GM12875 (cell line): Measurements from ENCODE around the gene PLIN5.

Source experiments
- H3K4me3 ChIP-seq: one replicate; pipeline ENCODE4 v1.5.1; 2011; ENCODE audit warnings: low read depth, low read length, control low read depth
- TF ChIP-seq, protein P1 (sequence below): IDR thresholded peaks from 2 replicates; pipeline ENCODE4 v1.5.1; 2011; ENCODE audit warnings: low read depth, mild to moderate bottlenecking, control low read depth, inconsistent platforms, low read length, moderate library complexity, borderline replicate concordance; ENCODE audit not compliant: insufficient read depth

PLIN5 gene

DNA sequence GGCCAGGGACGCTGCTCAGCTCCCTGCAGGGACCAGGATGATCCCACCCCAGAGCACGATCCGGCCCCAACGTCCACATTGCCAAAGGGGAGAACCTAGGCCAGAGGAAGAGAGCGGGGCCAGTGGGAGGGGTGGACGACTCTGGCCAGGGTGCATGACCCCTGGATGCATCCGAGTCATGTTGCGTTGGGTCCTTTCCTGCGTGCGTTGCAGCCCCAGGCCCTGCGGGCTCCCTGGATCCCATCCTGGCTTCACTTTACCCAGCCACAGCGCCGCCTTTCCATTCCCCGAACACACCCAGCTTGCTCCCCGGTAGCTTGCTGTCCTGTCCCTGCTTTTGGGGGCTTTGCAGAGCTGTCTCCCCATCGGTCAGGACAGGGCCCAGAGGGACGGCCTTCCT is 27.2 kb downstream of the PLIN5 start:
- TF ChIP-seq, protein P1, sequence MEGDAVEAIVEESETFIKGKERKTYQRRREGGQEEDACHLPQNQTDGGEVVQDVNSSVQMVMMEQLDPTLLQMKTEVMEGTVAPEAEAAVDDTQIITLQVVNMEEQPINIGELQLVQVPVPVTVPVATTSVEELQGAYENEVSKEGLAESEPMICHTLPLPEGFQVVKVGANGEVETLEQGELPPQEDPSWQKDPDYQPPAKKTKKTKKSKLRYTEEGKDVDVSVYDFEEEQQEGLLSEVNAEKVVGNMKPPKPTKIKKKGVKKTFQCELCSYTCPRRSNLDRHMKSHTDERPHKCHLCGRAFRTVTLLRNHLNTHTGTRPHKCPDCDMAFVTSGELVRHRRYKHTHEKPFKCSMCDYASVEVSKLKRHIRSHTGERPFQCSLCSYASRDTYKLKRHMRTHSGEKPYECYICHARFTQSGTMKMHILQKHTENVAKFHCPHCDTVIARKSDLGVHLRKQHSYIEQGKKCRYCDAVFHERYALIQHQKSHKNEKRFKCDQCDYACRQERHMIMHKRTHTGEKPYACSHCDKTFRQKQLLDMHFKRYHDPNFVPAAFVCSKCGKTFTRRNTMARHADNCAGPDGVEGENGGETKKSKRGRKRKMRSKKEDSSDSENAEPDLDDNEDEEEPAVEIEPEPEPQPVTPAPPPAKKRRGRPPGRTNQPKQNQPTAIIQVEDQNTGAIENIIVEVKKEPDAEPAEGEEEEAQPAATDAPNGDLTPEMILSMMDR, result no peak
- no peak overlapping the region for H3K4me3 ChIP-seq

DNA sequence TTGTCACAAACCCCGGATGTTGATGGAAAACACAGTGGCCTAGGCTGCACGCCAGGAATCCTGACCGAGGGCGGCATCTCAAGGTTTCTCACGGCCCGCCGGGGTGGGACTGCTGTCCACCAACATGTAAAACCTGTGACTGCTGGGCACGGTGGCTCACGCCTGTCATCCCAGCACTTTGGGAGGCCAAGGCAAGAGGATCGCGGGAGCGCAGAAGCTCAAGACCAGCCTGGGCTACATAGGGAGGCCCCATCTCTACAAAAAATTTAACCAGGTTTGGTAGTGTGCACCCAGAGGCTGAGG is 27.9 kb downstream of the PLIN5 start:
- H3K4me3 ChIP-seq, result no peak overlapping the region
- TF ChIP-seq, protein P1, result no peak

DNA sequence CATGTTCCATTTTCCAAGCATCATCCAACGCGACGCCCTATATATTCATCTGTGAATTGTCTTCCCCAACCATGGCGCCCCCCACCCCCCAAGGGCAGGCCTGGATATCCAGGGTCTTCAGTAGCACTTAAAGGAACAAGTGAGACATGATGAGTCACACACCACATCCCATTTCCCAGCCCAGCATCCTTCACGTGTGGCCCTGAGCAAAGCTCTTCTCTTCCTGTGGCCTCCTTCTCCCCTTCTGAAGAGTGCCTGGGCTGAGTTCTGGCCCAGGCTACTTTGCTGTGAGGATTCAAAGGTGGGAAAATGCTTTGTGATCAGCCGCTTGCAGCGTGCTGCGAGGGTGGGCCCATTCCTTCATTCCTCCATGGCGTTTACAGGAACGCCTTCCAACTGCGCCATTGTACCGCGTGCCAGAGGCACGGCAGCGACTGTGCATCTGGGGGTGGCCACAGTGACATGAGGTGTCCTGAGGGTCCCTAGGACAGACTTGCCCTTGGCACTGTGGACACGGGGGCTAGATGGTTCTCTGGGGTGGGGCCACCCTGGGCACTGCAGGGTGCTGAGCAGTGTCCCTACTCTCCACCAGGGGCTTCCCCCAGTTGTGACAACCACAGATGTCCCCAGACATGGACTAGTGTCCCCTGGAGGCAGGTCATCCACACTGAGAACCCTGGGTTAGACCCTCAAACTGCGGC is 28.4 kb downstream of the PLIN5 start:
- TF ChIP-seq, protein P1, result no peak
- no peak overlapping the region for H3K4me3 ChIP-seq

DNA sequence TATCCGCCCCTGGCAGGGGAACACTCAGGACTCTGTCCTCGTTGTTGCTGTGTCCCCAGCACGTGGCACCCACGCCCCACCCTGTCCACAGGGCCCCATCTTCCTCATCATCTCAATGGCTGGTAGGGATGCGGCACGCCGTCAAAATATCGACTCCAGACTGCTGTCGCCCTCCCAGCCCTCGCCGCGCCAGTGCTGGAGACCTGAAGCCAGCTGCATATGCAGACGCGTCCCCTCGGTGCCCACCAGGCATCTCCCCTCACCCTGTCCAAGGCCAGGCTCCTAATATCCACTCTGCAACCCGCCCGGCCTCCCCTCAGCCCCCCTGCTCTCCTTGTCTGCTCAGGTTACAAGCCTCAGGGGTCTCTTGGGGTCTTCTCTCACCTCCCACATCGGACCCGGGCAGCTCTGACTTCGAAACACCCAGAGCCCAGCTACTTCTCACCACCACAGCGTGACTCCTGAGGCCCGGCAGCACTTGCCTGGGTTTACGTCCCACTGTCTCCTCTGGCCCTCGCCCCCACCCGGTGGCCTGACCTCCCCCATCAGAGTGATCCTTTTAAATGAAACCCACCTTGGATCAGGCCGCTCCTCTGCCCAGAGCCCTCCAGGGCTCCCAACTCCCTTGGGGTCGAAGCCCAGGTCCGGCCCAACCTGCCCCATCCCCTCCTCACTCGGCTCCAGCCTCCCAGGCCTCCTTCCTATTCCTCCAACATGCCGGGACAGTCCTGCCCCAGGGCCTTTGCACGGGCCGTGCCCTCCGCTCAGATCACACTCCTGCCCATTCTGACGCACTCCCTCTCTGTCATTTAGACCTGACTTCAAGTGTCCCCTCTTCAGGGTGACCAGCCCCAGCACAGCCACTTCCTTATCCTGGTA is 29.2 kb downstream of the PLIN5 start:
- TF ChIP-seq, protein P1, result no peak
- no peak overlapping the region for H3K4me3 ChIP-seq

DNA sequence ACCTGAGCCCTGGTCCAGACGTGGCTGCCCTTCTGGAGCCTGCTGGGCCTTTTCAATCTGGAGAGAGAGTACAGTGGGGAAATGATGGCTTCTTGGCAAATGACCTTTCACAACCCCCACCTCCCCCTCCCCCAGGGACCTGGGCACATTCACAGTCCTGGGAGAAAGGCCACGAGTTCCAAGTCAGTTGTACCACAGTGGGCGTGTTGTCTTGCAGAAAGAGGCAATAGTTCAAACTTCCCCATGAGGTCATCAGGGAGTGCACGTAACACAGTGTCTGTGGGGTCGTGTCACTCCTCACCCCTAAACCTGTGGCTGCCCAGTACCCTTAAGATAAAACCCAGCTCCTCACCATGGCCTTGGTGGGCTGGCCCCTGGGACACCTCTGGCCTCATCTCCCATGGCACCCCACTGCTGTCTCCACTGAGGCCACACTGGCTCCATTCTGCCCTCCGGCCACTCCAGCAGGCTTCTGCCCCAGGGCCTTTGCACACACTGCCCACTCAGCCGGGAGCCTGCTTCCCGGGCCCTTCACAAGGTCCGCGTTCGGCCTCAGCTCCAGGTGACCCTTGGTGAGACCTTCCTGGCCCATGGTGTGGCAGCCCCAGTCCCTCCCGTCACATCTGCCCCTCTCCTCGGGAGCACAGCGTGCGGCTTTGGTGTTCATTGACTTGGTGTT is 30.0 kb downstream of the PLIN5 start:
- TF ChIP-seq, protein P1, result no peak

DNA sequence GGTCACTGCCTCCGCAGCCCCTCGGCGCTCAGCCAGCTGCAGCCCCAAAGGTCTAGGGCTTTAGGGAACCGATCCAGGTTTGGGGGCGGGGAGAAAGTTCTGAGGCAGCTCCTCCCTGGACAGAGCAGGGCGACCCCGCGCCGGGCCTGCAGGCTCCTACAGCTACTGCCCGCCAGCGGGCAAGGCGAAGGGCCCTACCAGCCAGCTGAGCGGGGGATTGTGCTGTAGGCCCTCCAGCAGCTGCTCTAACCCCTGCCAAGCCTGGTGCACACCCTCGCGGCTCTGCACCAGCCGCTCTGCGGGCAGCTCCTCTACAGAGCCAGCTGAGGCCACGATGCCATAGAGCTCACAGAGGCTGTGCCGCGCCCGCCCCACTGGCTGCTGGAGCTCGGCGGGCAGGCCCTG is 30.7 kb downstream of the PLIN5 start:
- no peak overlapping the region for H3K4me3 ChIP-seq

More for the DNA sequence above, 30.0 kb downstream of the PLIN5 start:
- H3K4me3 ChIP-seq, result no peak overlapping the region

More for the DNA sequence above, 30.7 kb downstream of the PLIN5 start:
- TF ChIP-seq, protein P1, result no peak
